COR-L47 (cell line): ENCODE measurements around the gene STAT6.
"Not testable (repeated sequence)": the region's sequence is repeated elsewhere in the genome, so short reads cannot be mapped to it uniquely, and the experiment has no call there.

ENCODE experiments used
- DNase-seq: peaks from one replicate; lab custom pipeline; 2025; lab: John Stamatoyannopoulos, UW

The STAT6 gene

GRCh38 chr12:57087691-57088353, 23.3 kb downstream of the STAT6 start:
- DNase-seq: peak; percentile 30

GRCh38 chr12:57087010-57087690, 24.0 kb downstream of the STAT6 start:
- peak; percentile 30 for DNase-seq

- peak; percentile 61 for DNase-seq
Observed at GRCh38 chr12:57086493-57087009, 24.6 kb downstream of the STAT6 start.

GRCh38 chr12:57085999-57086492, 25.1 kb downstream of the STAT6 start:
- DNase-seq: no peak

- DNase-seq: no peak
Observed at GRCh38 chr12:57080855-57081254, 30.3 kb downstream of the STAT6 start.

GRCh38 chr12:57079821-57080220, 31.3 kb downstream of the STAT6 start:
- DNase-seq: no peak

- DNase-seq: peak; percentile 99
Observed at GRCh38 chr12:57078519-57079404, 32.4 kb downstream of the STAT6 start, which contains the start of gene NEMP1. TSS of gene NEMP1 (minus strand) at chr12:57078791. CDS start at chr12:57078745, 46 bp downstream.

GRCh38 chr12:57073566-57074450, 37.4 kb downstream of the STAT6 start:
- not testable (repeated sequence) for DNase-seq

GRCh38 chr12:57072661-57073060, 38.5 kb downstream of the STAT6 start:
- no peak for DNase-seq

GRCh38 chr12:57069523-57069922, 41.6 kb downstream of the STAT6 start:
- DNase-seq: peak; percentile 58

- DNase-seq: no peak
Observed at GRCh38 chr12:57066245-57066644, 44.9 kb downstream of the STAT6 start.

- DNase-seq: no peak
Observed at GRCh38 chr12:57063991-57064685, 47.0 kb downstream of the STAT6 start.

- DNase-seq: no peak
Observed at GRCh38 chr12:57058454-57058853, 52.7 kb downstream of the STAT6 start.

- DNase-seq: no peak
Observed at GRCh38 chr12:57057067-57057751, 54.0 kb downstream of the STAT6 start.

- DNase-seq: no peak
Observed at GRCh38 chr12:57055824-57056223, 55.3 kb downstream of the STAT6 start.

GRCh38 chr12:57053901-57054300, 57.3 kb downstream of the STAT6 start:
- DNase-seq: not testable (repeated sequence)

GRCh38 chr12:57053146-57053545, 58.0 kb downstream of the STAT6 start:
- DNase-seq: not testable (repeated sequence)

- DNase-seq: no peak
Observed at GRCh38 chr12:57051011-57051410, 60.2 kb downstream of the STAT6 start.

GRCh38 chr12:57049890-57050289, 61.3 kb downstream of the STAT6 start, which contains the start of gene MYO1A:
TSS of gene MYO1A (minus strand) at chr12:57050129. CDS start at chr12:57048323, 1,806 bp downstream.
- DNase-seq: no peak

GRCh38 chr12:57049119-57049446, 62.1 kb downstream of the STAT6 start:
- DNase-seq: no peak
